Hepatocyte (in vitro differentiated cells): ENCODE results near the gene ZFX.

ENCODE experiments used
- EZH2 ChIP-seq: fragments of 200-600 bp; sonication (generic); IDR thresholded peaks from 2 replicates; pipeline ENCODE4 v1.6.1; 2016; ENCODE audit warnings: antibody characterized with exemption, mild to moderate bottlenecking, borderline replicate concordance
- TF ChIP-seq, protein P1 (sequence below): fragments of 200-600 bp; sonication (generic); IDR thresholded peaks from 2 replicates; pipeline ENCODE4 v1.5.1; 2016; ENCODE audit warnings: antibody characterized with exemption, mild to moderate bottlenecking; ENCODE audit not compliant: poor library complexity

DNA sequence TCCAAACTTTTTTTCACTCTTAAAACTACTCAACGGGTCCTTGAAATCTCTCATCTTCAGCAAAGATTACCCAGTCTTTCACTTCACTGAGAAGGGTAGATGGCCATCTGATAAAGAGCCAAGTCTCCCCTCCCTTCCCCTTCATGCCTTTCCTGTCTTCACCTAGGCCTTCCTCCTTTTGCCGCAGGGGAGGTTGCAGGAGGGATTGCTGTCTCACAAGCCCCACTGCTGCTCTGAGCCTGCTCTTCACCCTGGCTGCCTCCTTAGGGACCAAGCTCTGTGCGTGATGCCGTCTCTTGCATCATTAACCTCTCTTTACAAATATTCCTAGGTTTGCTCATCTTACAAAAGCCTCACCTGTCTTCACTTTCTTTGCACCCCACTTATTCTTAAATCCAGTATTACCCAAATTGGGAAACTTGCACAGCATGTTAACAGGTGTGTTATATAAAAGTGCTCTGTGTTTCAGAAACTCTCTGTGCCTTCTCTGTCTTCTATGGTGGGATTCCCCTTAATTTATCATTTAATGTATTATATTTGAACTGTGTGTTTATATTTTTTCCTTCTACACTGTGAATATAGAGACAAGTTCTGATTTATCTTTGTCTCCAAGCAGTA, 3.8 kb downstream of the ZFX start:
- TF ChIP-seq, protein P1, sequence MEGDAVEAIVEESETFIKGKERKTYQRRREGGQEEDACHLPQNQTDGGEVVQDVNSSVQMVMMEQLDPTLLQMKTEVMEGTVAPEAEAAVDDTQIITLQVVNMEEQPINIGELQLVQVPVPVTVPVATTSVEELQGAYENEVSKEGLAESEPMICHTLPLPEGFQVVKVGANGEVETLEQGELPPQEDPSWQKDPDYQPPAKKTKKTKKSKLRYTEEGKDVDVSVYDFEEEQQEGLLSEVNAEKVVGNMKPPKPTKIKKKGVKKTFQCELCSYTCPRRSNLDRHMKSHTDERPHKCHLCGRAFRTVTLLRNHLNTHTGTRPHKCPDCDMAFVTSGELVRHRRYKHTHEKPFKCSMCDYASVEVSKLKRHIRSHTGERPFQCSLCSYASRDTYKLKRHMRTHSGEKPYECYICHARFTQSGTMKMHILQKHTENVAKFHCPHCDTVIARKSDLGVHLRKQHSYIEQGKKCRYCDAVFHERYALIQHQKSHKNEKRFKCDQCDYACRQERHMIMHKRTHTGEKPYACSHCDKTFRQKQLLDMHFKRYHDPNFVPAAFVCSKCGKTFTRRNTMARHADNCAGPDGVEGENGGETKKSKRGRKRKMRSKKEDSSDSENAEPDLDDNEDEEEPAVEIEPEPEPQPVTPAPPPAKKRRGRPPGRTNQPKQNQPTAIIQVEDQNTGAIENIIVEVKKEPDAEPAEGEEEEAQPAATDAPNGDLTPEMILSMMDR: no peak
- no peak for TF ChIP-seq EZH2
